Stimulated activated CD4-positive, alpha-beta T cell treated with anti-CD3 and anti-CD28 coated beads, Interleukin-2, amount 100 ng/mL, for 4 hours (primary cell): ENCODE measurements around the gene DYNC1LI1.
"Not testable (repeated sequence)": the region's sequence is repeated elsewhere in the genome, so short reads cannot be mapped to it uniquely, and the experiment has no call there.

ENCODE experiments used
- DNase-seq: peaks from one replicate; pipeline ENCODE4 v3.0.0-alpha.2; 2020; ENCODE audit warnings: low read depth

DYNC1LI1 gene

GRCh38 chr3:32531010-32531647, 39.5 kb downstream of the DYNC1LI1 start:
- DNase-seq: no peak

- no peak for DNase-seq
Measured at GRCh38 chr3:32525720-32526119, 44.9 kb downstream of the DYNC1LI1 start.

GRCh38 chr3:32522682-32523081, 48.0 kb downstream of the DYNC1LI1 start:
- no peak for DNase-seq

- not testable (repeated sequence) for DNase-seq
Measured at GRCh38 chr3:32518921-32519320, 51.7 kb downstream of the DYNC1LI1 start.

GRCh38 chr3:32516751-32517150, 53.9 kb downstream of the DYNC1LI1 start:
- not testable (repeated sequence) for DNase-seq

GRCh38 chr3:32511005-32511404, 59.7 kb downstream of the DYNC1LI1 start:
- DNase-seq: no peak

GRCh38 chr3:32510075-32510724, 60.5 kb downstream of the DYNC1LI1 start:
- DNase-seq: peak; percentile 41

GRCh38 chr3:32508711-32509110, 61.9 kb downstream of the DYNC1LI1 start:
- DNase-seq: no peak

GRCh38 chr3:32506466-32506865, 64.2 kb downstream of the DYNC1LI1 start:
- DNase-seq: no peak

- DNase-seq: no peak
Measured at GRCh38 chr3:32502946-32503286, 67.7 kb downstream of the DYNC1LI1 start.

GRCh38 chr3:32502118-32502945, 68.3 kb downstream of the DYNC1LI1 start, which contains the start of gene CMTM6:
TSS of gene CMTM6 (minus strand) at chr3:32502852. CDS start at chr3:32502745, 107 bp downstream.
- DNase-seq: peak; percentile 52

GRCh38 chr3:32501783-32502117, 68.9 kb downstream of the DYNC1LI1 start:
- no peak for DNase-seq

GRCh38 chr3:32500880-32501782, 69.5 kb downstream of the DYNC1LI1 start:
- DNase-seq: no peak

GRCh38 chr3:32500231-32500630, 70.4 kb downstream of the DYNC1LI1 start:
- no peak for DNase-seq

- DNase-seq: no peak
Measured at GRCh38 chr3:32499585-32499984, 71.1 kb downstream of the DYNC1LI1 start.

- no peak for DNase-seq
Measured at GRCh38 chr3:32498992-32499391, 71.7 kb downstream of the DYNC1LI1 start.

GRCh38 chr3:32498252-32498651, 72.4 kb downstream of the DYNC1LI1 start:
- no peak for DNase-seq

GRCh38 chr3:32495609-32496008, 75.0 kb downstream of the DYNC1LI1 start:
- DNase-seq: no peak

GRCh38 chr3:32495085-32495484, 75.6 kb downstream of the DYNC1LI1 start:
- DNase-seq: no peak

GRCh38 chr3:32493437-32494414, 76.9 kb downstream of the DYNC1LI1 start:
- DNase-seq: no peak
